Stimulated activated naive B cell treated with anti-CD40 and anti-IgM and Interleukin-4, amounts not matched to agents 10 μg/mL and 1 μg/mL and 100 μg/mL, for 72 hours (primary cell): ENCODE measurements around the gene PTPRN2.

Experiments
- ATAC-seq, 2 donors: fragments of 150-1000 bp; cut with Tn5 transposase; replicated peaks; 2 replicates each; pipeline ENCODE4 v1.10.0; 2021; ENCODE audit warnings: moderate library complexity in 1 of 2
- DNase-seq: peaks from one replicate; pipeline ENCODE4 v3.0.0; 2021
- H3K27ac Mint-ChIP-seq: one replicate; pipeline ENCODE4 v1.8.0; 2022; ENCODE audit warnings: mild to moderate bottlenecking, mixed read lengths
- H3K27me3 Mint-ChIP-seq, 2 donors: one replicate each; pipeline ENCODE4 v1.8.0; 2022; ENCODE audit warnings: mixed read lengths in 2 of 2
- H3K36me3 Mint-ChIP-seq, 2 donors: one replicate each; pipeline ENCODE4 v1.8.0; 2022; ENCODE audit warnings: mixed read lengths in 2 of 2, mild to moderate bottlenecking in 1 of 2
- H3K4me1 Mint-ChIP-seq, 2 donors: one replicate each; pipeline ENCODE4 v1.8.0; 2022; ENCODE audit warnings: mixed read lengths in 2 of 2, mild to moderate bottlenecking in 1 of 2
- H3K4me3 Mint-ChIP-seq, 2 donors: one replicate each; pipeline ENCODE4 v1.8.0; 2022; ENCODE audit warnings: mild to moderate bottlenecking in 2 of 2, mixed read lengths in 2 of 2, moderate library complexity in 1 of 2
- H3K9me3 Mint-ChIP-seq, 2 donors: one replicate each; pipeline ENCODE4 v1.8.0; 2022; ENCODE audit warnings: mixed read lengths in 2 of 2, mild to moderate bottlenecking in 1 of 2

The PTPRN2 gene

GRCh38 chr7:158082761-158083160 lies 504.9 kb downstream of the PTPRN2 start:
- H3K36me3 Mint-ChIP-seq = peaks cover 0 to 6% of the 10 kb centered on the region in 2 donors
- no peak overlapping the region for H3K27ac Mint-ChIP-seq
- no peak overlapping the region for H3K4me3 Mint-ChIP-seq
- ATAC-seq = no peak
- H3K4me1 Mint-ChIP-seq = no peaks in the 10 kb centered on the region
- H3K27me3 Mint-ChIP-seq = no peaks in the 10 kb centered on the region
- no peak for DNase-seq
- peaks cover 12 to 25% of the 10 kb centered on the region in 2 donors for H3K9me3 Mint-ChIP-seq

GRCh38 chr7:158080899-158081445 lies 506.7 kb downstream of the PTPRN2 start:
- ATAC-seq (no peak), DNase-seq (no peak)
- Mint-ChIP-seq H3K4me1 (no peaks in the 10 kb centered on the region), H3K27ac (no peak overlapping the region), H3K9me3 (peaks cover 9 to 20% of the 10 kb centered on the region in 2 donors), H3K4me3 (no peak overlapping the region), H3K27me3 (no peaks in the 10 kb centered on the region), H3K36me3 (peaks cover 0 to 6% of the 10 kb centered on the region in 2 donors)

- Mint-ChIP-seq H3K4me1 (no peaks in the 10 kb centered on the region), H3K36me3 (no peaks in the 10 kb centered on the region)
- ATAC-seq = peak in 1 of 2 donors; percentile 10
Measured at GRCh38 chr7:158077934-158078910, 509.4 kb downstream of the PTPRN2 start.

GRCh38 chr7:158077151-158077840 lies 510.3 kb downstream of the PTPRN2 start:
- no peak for ATAC-seq
- Mint-ChIP-seq H3K27ac (no peak overlapping the region), H3K36me3 (no peaks in the 10 kb centered on the region), H3K4me3 (no peak overlapping the region), H3K4me1 (no peaks in the 10 kb centered on the region), H3K9me3 (peaks cover 0 to 1% of the 10 kb centered on the region in 2 donors), H3K27me3 (no peaks in the 10 kb centered on the region)
- DNase-seq = no peak

More at GRCh38 chr7:158077934-158078910, 509.4 kb downstream of the PTPRN2 start:
- no peak overlapping the region for H3K4me3 Mint-ChIP-seq
- peaks cover 0 to 4% of the 10 kb centered on the region in 2 donors for H3K9me3 Mint-ChIP-seq
- no peak overlapping the region for H3K27ac Mint-ChIP-seq
- no peak for DNase-seq
- no peaks in the 10 kb centered on the region for H3K27me3 Mint-ChIP-seq

- no peaks in the 10 kb centered on the region for H3K4me1 Mint-ChIP-seq
- peaks cover 0 to 1% of the 10 kb centered on the region in 2 donors for H3K9me3 Mint-ChIP-seq
- H3K27ac Mint-ChIP-seq = no peak overlapping the region
- DNase-seq = no peak
- no peaks in the 10 kb centered on the region for H3K36me3 Mint-ChIP-seq
- no peaks in the 10 kb centered on the region for H3K27me3 Mint-ChIP-seq
- ATAC-seq = no peak
- H3K4me3 Mint-ChIP-seq = no peak overlapping the region
Measured at GRCh38 chr7:158076656-158077055, 511.0 kb downstream of the PTPRN2 start.

- H3K27me3 Mint-ChIP-seq = no peaks in the 10 kb centered on the region
- H3K36me3 Mint-ChIP-seq = no peaks in the 10 kb centered on the region
- DNase-seq (no peak), ATAC-seq (no peak)
- H3K4me3 Mint-ChIP-seq = no peak overlapping the region
- no peaks in the 10 kb centered on the region for H3K4me1 Mint-ChIP-seq
- no peak overlapping the region for H3K27ac Mint-ChIP-seq
- H3K9me3 Mint-ChIP-seq = peaks cover 1% of the 10 kb centered on the region in 2 donors
Measured at GRCh38 chr7:158076215-158076614, 511.4 kb downstream of the PTPRN2 start.

GRCh38 chr7:158075633-158076001 lies 512.0 kb downstream of the PTPRN2 start:
- Mint-ChIP-seq H3K4me3 (no peak overlapping the region), H3K27me3 (no peaks in the 10 kb centered on the region), H3K9me3 (peaks cover 1 to 5% of the 10 kb centered on the region in 2 donors), H3K4me1 (no peaks in the 10 kb centered on the region), H3K36me3 (no peaks in the 10 kb centered on the region), H3K27ac (no peak overlapping the region)
- ATAC-seq (no peak), DNase-seq (no peak)

- Mint-ChIP-seq H3K27ac (no peak overlapping the region), H3K9me3 (peaks cover 3 to 6% of the 10 kb centered on the region in 2 donors), H3K4me3 (no peak overlapping the region), H3K36me3 (peaks cover 1 to 2% of the 10 kb centered on the region in 2 donors), H3K27me3 (no peaks in the 10 kb centered on the region), H3K4me1 (peaks cover 0 to under 1% of the 10 kb centered on the region in 2 donors)
- ATAC-seq (no peak), DNase-seq (no peak)
Measured at GRCh38 chr7:158074896-158075632, 512.6 kb downstream of the PTPRN2 start.

GRCh38 chr7:158073845-158074840 lies 513.5 kb downstream of the PTPRN2 start:
- Mint-ChIP-seq H3K27me3 (no peaks in the 10 kb centered on the region), H3K36me3 (peaks cover 2 to 3% of the 10 kb centered on the region in 2 donors), H3K9me3 (peaks cover 7 to 13% of the 10 kb centered on the region in 2 donors), H3K4me1 (peaks cover 0 to 2% of the 10 kb centered on the region in 2 donors), H3K4me3 (no peak overlapping the region), H3K27ac (no peak overlapping the region)
- DNase-seq = no peak
- ATAC-seq = no peak

- Mint-ChIP-seq H3K36me3 (peaks cover 2 to 3% of the 10 kb centered on the region in 2 donors), H3K27ac (no peak overlapping the region), H3K4me3 (no peak overlapping the region), H3K9me3 (peaks cover 7 to 13% of the 10 kb centered on the region in 2 donors), H3K4me1 (peaks cover 0 to 2% of the 10 kb centered on the region in 2 donors), H3K27me3 (no peaks in the 10 kb centered on the region)
- ATAC-seq = no peak
- no peak for DNase-seq
Measured at GRCh38 chr7:158072991-158073730, 514.5 kb downstream of the PTPRN2 start.

GRCh38 chr7:158070222-158070920 lies 517.3 kb downstream of the PTPRN2 start:
- Mint-ChIP-seq H3K36me3 (peaks cover 2 to 3% of the 10 kb centered on the region in 2 donors), H3K4me3 (no peak overlapping the region), H3K4me1 (peaks cover 0 to 2% of the 10 kb centered on the region in 2 donors), H3K27ac (no peak overlapping the region), H3K27me3 (no peaks in the 10 kb centered on the region), H3K9me3 (peaks cover 7 to 13% of the 10 kb centered on the region in 2 donors)
- no peak for DNase-seq
- no peak for ATAC-seq

GRCh38 chr7:158068853-158069252 lies 518.8 kb downstream of the PTPRN2 start:
- peaks cover 2 to 3% of the 10 kb centered on the region in 2 donors for H3K36me3 Mint-ChIP-seq
- no peak overlapping the region for H3K4me3 Mint-ChIP-seq
- H3K27me3 Mint-ChIP-seq = no peaks in the 10 kb centered on the region
- H3K27ac Mint-ChIP-seq = no peak overlapping the region
- ATAC-seq (no peak), DNase-seq (no peak)
- H3K4me1 Mint-ChIP-seq = peaks cover 0 to 2% of the 10 kb centered on the region in 2 donors
- peaks cover 7 to 14% of the 10 kb centered on the region in 2 donors for H3K9me3 Mint-ChIP-seq
